Activated CD8-positive, alpha-beta memory T cell treated with anti-CD3 and anti-CD28 coated beads for 36 hours (primary cell): ENCODE measurements around the gene ADAM8. TPM values are rescaled to one million over a fixed set of nuclear protein-coding genes. Genes with fewer than 3 reads are reported as not detected.

Experiments used
- CTCF ChIA-PET: fragments of 350-600 bp; sonication (Branson Sonifier 250); formaldehyde crosslinking; loops from one replicate; lab custom pipeline; 2021; ENCODE audit warnings: antibody characterized with exemption; lab: Charles Lee
- POLR2A ChIA-PET: fragments of 350-600 bp; sonication (Branson Sonifier 250); formaldehyde crosslinking; loops from one replicate; lab custom pipeline; 2021; ENCODE audit warnings: antibody characterized with exemption; lab: Charles Lee
- total RNA-seq, 2 experiments: library from RNA; stranded (reverse); gene quantifications; one replicate each; pipeline ENCODE4 v1.2.3, GENCODE V29; 2021

Gene ADAM8
- total RNA-seq, 2 experiments from 2014 or later = 68.5 to 70.1 TPM

DNA sequence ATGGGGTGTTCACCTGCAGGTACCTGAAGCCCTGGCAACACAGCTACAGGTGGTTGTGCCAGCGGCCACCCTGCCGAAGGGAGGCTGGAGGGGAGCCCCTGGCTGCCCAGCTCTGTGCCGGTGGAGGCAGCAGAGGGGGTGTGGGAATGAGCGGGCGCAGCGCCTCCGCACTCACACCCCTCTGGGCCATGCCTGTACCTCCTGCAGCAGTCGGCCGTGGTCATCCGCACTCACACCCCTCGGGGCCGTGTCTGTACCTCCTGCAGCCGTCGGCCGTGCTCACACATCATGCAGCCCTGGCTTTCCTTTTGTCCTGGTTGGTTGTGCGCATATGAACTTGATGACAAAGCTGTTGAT is 33.7 kb upstream of the ADAM8 start:
- ChIA-PET CTCF (interaction anchor here (1.4 kb wide), 1 partner anchor 19 kb away, joined by 7 read pairs; no protein-coding TSS in a partner anchor), POLR2A (no interaction called here)

DNA sequence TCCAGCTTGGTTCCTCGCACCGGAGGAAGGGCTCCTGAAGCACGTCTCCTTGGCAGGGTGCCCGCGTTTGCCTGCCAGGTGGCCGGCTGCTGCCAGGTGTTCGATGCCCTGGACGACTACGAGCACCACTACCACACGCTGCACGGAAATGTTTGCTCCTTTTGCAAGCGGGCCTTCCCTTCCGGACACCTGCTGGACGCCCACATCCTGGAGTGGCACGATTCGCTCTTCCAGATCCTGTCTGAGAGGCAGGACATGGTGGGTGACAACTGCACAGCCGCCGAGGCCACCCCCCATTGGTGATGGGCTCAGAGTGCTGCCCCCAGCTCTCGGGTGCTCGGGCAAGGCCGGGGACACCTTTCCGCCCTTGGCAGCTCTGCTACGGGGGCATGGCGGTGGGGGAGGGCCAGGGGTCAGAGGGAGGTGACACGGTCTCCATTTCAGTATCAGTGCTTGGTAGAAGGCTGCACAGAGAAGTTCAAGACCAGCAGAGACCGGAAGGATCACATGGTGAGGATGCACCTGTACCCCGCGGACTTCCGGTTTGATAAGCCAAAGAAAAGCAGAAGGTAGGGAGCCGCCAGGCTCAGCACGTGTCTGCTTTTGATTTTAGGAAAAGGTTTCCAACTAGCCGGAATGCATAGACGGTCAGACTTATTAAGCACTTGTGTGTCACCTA is 33.2 kb upstream of the ADAM8 start:
- ChIA-PET CTCF (interaction anchor here (1.4 kb wide), 1 partner anchor 20 kb away, joined by 7 read pairs; no protein-coding TSS in a partner anchor), POLR2A (no interaction called here)

DNA sequence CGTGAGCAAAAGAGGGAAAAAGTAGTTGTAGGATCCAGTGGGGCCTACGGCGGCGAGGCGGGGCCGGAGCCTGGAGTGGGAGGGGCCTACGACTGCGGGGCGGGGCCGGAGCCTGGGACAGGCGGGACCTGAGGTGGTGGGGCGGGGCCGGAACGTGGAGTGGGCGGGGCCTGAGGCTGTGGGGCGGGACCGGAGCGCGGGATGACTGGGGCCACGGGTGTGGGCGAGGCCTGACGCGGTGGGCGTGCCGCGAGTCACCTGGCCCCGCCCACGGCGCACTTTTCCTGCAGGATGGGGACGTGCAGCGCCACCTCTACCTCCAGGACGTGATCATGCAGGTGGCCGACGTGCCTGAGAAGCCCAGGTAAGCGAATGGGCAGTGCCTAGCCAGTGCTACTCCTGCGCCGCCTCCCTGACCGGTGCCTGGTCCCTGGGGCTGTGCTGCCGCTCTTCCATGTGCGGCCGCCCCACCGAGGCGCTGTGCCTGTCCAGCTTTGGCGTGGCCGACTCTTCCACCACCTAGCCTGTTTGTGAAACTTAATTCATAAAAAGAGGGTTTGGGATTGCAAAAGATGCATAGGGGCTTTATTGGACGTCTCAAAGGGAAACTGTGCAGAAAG is 32.5 kb upstream of the ADAM8 start:
- ChIA-PET CTCF (interaction anchor here (1.4 kb wide), 1 partner anchor 20 kb away, joined by 7 read pairs; no protein-coding TSS in a partner anchor), POLR2A (no interaction called here)

DNA sequence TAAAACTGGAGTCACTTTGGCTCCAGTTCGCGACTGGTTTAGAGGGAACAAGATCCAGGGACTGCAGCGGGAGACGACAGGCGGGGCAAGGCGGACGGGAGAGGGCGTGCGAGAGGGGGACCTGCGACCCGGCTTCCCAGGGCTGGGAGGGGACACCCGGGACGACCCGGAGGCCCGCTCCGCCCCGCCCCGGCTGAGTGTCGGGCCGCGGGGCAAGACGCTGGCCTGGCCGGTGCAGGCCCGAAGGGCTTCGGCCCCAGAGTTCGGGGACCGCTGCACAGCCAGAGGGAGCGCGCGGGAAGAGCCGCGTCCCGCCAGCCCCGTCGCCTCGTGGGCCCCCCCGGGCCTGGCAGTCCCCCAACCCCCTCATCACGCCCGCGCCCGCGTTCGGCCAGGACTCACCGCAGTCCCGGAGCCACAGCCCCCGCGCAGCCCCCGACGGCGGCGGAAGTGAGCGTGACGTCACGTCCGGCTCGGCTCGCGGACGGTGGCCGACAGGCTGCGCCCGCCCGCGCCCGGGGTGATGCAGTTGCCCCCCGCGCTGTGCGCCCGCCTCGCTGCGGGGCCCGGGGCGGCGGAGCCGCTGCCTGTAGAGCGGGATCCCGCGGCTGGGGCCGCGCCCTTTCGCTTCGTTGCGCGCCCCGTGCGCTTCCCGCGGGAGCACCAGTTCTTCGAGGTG is 31.9 kb upstream of the ADAM8 start, which contains the start of the genes TUBGCP2 and ZNF511:
Gene TUBGCP2 (minus strand): TSS at position 452 of the 679 bp plus-strand sequence. CDS start 5,931 bp downstream, outside the sequence.
Gene ZNF511 (plus strand): TSS at position 494 of the 679 bp plus-strand sequence. CDS start 30 bp downstream, at position 524.
- ChIA-PET POLR2A (interaction anchor here (1.0 to 2.2 kb wide), 2 partner anchors 30 to 46 kb away, joined by 3 to 7 read pairs; no protein-coding TSS in a partner anchor), CTCF (interaction anchor here (0.8 to 2.2 kb wide), 7 partner anchors 20 to 165 kb away, joined by 3 to 8 read pairs (median 3); no protein-coding TSS in a partner anchor)

DNA sequence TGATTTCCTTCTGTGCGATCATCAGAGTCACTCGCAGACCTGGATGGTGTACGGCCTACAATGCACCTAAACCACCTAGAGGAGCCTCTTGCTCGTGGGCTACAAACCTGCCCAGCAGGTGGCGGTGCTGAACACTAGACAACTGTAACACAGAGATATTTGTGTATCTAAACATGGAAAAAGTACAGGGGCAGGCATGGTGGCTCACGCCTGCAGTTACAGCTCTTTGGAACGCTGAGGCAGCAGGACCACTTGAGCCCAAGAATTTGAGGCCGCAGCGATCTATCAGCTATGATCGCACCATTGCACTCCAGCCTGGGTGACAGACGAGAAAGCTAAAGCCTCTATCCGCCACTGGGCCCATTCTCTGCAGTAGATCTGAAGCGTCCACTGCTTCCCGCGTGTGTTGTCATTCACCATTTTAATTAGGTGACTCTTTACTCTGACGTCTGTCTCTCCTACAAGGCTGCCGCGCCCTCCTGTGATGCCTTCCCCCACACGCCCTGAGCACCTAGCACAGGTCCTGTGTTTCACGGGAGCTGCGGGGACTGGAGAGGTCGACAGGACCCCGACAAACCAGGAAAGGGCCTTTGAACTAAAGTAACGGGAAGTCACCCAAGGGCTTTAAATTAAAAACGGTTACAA is 31.2 kb upstream of the ADAM8 start:
- ChIA-PET CTCF (interaction anchor here (0.8 to 2.2 kb wide), 11 partner anchors 10 to 164 kb away, joined by 3 to 8 read pairs (median 3); no protein-coding TSS in a partner anchor), POLR2A (interaction anchor here (0.6 to 2.2 kb wide), 3 partner anchors 30 to 82 kb away, joined by 3 to 7 read pairs (median 4); no protein-coding TSS in a partner anchor)

DNA sequence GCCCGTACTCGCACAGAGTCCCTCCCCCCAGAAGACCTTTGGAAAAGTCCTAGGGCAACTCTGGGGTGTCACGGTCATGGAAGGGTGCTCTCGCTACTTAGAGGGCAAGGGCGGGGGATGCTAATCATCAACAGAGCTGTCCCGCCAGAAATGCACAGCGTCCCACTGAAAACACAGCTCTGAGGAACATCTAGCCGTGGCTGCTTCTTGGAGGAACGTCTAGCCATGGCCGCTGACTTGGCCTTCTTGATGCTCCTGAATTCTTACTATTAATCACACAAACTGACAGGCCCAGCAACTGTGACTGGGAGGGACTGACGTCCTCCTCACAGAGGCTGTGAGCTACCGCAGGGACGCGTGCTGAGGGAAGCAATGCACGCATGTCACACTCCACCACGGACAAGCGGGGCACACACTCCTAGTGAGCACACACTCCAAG is 30.3 kb upstream of the ADAM8 start:
- POLR2A ChIA-PET = interaction anchor here (2.2 kb wide), 1 partner anchor 29 kb away, joined by 7 read pairs; no protein-coding TSS in a partner anchor
- CTCF ChIA-PET = interaction anchor here (1.0 to 2.2 kb wide), 6 partner anchors 11 to 163 kb away, joined by 3 to 8 read pairs (median 6); no protein-coding TSS in a partner anchor

DNA sequence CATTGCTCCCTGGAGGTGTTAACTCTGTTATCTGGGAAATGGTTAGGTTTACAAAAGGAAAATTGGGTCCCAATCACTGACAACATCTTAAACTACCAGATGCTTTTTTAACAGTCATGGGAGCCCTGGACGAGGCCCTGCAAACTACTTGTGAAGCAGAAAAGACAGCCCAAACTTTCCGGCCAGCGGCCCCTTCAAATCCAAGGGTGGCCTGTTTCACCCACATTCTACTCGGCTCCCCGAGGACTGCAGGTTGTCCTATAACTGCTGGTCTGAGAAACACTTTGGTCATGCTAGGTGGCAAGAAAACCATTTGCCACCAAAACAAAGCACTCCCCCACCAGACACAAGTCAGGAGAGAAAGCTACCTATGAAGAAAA is 29.4 kb upstream of the ADAM8 start:
- ChIA-PET POLR2A (no interaction called here), CTCF (no interaction called here)

DNA sequence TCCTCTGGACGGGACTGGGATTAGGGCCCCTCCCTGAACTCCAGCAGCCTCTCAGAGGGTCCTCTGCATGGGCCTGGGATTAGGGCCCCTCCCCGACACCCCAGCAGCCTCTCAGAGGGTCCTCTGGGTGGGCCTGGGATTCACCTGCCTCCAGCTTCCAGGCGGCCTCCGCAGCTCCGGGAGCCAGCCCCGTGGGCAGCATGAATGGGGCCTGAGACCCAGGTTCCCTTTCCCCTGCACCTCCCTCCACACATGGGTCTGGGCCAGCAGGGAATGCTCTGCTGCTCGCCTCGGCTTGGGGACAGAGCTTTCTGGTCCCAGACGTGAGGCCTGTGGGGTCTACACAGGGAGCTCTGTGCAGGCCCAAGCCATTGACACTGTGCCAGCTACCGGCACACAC is 26.5 kb upstream of the ADAM8 start:
- CTCF ChIA-PET = interaction anchor here (0.5 to 1.1 kb wide), 2 partner anchors 12 to 22 kb away, joined by 3 to 4 read pairs; no protein-coding TSS in a partner anchor
- POLR2A ChIA-PET = no interaction called here

DNA sequence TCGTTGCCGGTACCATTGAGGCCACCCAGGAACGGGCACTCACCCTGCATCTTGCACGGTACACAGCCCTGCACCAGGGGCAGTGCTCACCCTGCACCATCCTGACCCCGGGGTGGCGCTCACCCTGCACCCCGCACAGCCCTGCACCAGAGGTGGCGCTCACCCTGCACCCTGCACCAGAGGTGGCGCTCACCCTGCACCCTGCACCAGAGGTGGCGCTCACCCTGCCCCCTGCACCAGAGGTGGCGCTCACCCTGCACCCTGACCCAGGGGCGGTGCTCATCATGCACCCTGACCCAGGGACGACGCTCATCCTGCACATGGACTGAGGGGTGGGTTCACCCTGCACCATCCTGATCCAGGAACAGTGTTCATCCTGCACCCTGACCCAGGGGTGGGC is 25.6 kb upstream of the ADAM8 start:
- ChIA-PET CTCF (no interaction called here), POLR2A (no interaction called here)

DNA sequence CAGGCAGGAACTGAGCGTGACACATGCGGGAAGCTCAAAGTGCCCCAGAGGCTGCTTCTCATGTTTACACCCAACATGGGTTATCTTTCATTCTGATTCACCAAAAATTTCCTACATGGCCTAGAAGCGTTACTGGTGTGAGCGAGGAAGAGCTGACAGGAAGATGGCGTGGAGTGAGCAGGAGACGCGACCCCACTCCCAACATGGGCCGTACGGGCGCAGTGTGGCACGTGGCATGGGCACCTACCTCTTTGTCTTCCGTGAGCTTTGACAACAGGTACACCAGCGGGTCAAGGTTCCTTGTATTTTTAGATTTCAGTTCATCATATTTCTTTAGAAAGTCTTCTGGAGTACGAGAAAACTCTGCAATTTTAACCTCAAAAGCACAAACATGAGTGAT is 23.1 kb upstream of the ADAM8 start:
- CTCF ChIA-PET = no interaction called here
- POLR2A ChIA-PET = no interaction called here

DNA sequence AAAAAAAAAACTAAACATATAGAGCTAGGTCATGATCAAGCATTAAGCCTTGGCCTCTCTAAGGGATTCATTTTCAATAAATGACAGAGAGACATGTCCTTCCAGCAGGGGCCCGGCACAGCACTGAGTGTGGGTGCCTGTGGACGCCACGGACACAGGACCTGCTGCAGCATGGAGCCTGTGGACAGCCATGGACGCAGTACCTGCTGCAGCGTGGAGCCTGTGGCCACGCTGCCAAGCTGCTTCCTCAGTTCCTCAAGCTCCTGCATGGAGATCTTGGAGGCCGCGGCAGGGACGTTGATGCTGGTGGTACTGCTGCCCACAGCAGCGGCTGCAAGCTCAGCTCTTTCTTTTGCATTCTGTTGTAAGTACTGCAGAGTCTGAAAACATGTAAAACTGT is 22.6 kb upstream of the ADAM8 start:
- CTCF ChIA-PET = no interaction called here
- POLR2A ChIA-PET = no interaction called here

DNA sequence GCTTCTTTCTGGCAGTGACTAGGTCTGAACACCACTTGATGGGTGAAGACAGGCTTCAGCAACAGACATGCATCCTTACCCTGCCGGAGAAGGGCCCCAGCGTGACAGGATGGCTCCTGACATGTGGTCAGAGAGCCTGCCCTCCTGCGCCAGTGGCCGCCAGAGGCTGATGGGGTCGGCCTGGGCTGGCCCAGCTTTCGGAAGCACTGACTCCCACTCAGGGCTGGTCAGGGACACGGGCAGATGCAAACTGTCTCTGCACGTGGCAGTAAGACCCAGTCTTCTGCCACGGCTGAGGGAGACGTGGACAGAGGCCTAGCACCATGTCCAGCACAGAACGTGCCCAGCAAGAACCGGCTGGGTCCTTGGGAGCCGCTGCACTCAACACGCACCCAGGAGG is 21.8 kb upstream of the ADAM8 start:
- ChIA-PET CTCF (no interaction called here), POLR2A (no interaction called here)

DNA sequence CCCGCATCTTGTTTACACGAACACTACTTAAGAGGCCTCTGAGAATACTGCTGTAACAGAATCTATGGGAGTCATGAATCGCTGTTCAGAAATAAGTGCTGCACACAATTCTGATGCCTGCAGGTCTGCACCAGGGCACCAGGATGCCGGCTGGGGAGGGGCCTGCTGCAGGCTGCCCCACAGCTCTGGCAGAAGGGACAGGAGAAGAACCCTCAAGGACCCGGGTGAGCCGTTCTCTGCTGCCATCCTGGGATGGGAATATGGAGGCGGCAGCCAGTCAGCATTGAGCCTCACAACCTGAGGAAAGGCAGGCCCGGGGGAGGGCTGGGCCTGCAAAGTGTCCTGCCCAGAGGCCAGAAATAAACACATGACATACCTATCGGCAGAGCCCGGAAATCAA is 20.8 kb upstream of the ADAM8 start:
- ChIA-PET CTCF (no interaction called here), POLR2A (no interaction called here)

DNA sequence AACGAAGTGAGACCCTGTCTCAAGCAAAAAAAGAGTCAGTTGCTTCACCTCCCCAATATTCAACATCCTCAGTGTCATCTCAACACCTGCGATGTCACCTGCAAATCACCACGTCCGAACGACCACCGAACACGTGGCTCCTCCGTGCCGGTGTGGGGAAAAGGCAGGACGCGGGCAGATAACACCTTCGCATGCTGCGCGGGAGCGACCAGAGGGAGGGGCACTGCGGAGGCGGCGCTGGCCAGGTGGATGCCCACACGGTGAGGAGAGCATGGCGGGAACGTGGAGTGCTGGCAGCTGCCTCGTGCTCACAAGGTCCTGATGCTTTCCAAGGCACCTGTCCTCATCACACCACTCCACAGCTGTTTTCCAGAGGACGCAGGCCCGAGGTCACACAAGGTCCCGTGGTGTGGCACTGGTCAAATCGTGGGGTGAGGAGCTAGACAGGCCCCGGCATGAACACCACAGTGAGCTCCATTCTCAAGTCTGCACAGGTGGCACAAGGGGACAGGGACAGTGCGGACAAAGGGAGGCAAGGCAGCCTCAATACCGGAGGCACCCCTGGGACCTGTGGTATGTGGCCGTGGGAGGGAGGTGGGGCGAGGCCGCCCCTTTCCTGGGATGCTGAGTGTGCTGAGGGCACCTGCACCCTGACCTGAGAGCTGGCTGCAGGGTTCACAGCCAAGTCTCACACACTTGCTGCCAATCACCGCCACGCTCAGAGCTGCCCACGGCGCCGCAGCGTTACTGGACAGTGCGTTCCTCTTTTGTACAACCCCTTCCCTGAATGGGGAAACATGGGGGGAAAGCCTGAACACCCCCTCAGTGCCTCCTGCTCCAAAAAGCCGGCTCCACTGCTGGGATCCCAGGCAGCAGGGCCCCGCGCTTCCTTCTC is 19.0 kb upstream of the ADAM8 start:
- ChIA-PET CTCF (no interaction called here), POLR2A (no interaction called here)

DNA sequence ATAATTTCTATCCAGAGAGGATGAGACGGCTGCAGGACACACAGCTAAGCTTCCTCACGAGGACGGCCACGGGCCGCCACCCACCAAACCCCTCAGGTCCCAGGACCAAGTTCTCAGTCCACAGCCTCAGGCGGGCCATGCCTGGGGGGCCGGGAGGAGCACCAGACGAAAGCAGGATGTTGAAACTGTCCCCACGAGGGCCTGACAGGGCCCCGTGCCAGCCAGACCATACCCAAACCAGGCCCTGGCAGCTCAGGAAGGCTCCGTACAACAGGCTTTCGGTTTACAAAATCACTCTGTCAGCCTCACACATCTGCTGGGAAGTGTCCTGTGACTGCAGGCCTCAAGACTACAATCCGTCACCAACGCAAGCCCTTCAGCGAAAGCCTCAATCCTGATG is 17.5 kb upstream of the ADAM8 start:
- ChIA-PET POLR2A (interaction anchor here (1.1 kb wide), 1 partner anchor 15 kb away, joined by 4 read pairs; no protein-coding TSS in a partner anchor), CTCF (interaction anchor here (0.8 to 1.9 kb wide), 3 partner anchors 13 to 35 kb away, joined by 3 to 4 read pairs (median 3); no protein-coding TSS in a partner anchor)

DNA sequence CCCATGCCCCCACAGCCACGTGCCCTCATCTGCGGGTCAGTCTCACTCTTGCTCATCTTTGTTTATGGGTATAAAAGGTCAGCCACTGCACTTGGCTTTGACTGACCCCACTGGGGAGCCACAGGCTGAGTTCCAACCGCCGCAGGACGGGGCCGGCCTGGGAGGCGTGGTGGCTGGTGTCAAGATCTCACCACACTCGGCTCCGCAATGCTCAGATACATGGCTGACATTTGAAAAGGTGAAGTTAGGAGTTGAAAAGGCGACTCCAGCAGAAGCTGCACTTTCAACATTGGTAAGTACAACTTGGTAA is 17.1 kb upstream of the ADAM8 start:
- ChIA-PET POLR2A (interaction anchor here (1.1 kb wide), 1 partner anchor 14 kb away, joined by 4 read pairs; no protein-coding TSS in a partner anchor), CTCF (interaction anchor here (0.8 to 1.9 kb wide), 3 partner anchors 13 to 36 kb away, joined by 3 to 4 read pairs (median 3); no protein-coding TSS in a partner anchor)

DNA sequence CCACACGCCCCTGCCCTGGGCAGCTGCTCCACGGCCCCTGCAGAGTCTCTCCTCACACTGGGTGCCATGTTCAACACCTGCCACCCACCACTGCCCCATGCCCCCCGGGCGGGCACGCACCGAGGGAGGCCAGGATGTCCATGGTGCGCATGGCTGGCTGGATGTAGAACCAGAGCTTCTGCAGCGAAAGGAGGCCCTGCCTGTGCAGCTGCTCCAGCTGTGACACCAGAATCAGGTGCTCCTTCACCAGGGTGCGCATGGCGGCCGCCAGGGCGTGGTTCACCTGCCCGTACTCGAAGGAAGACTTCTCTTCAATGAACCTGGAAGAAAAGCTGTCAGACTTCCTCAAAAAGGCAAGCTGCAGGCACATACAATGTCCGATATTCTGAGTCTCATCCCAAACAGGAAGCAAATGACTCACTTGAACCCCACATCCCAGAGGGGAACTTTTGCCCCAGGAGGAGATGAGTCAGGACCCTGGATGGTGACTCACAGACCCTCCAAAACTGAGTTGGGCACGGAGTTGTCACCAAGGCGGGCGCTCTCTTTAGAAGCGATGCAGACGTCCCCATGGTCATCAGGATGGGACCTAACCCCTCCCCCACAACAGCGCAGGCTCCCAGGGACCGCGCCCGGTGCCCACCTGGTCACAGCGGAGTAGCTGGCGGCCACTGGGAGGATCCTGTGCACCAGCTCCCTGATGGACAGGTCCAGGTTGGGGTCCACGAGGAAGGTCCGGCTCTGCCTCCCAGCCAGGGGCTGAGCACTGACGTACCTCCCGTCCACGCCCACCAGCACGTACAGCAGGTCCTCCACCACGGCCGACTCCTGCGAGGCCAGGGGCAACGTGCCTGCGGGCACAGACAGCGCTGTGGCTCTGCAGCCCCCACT is 16.5 kb upstream of the ADAM8 start:
- ChIA-PET POLR2A (interaction anchor here (0.6 kb wide), 1 partner anchor 42 kb away, joined by 5 read pairs; no protein-coding TSS in a partner anchor), CTCF (interaction anchor here (0.8 to 1.9 kb wide), 3 partner anchors 12 to 36 kb away, joined by 3 to 4 read pairs (median 3); no protein-coding TSS in a partner anchor)
